GM19372 (cell line): ENCODE measurements around the gene TAS2R60.
"Not testable (repeated sequence)": the region's sequence is repeated elsewhere in the genome, so short reads cannot be mapped to it uniquely, and the experiment has no call there.

ENCODE experiments used
- ATAC-seq: cut with Tn5 transposase; IDR thresholded peaks from one replicate; pipeline ENCODE4 v1.9.1; 2021; ENCODE audit warnings: mild to moderate bottlenecking, low read depth, moderate library complexity; ENCODE audit not compliant: unreplicated experiment

The TAS2R60 gene

GRCh38 chr7:143463556-143463955 lies 20.3 kb downstream of the TAS2R60 start:
- ATAC-seq: no peak

DNA sequence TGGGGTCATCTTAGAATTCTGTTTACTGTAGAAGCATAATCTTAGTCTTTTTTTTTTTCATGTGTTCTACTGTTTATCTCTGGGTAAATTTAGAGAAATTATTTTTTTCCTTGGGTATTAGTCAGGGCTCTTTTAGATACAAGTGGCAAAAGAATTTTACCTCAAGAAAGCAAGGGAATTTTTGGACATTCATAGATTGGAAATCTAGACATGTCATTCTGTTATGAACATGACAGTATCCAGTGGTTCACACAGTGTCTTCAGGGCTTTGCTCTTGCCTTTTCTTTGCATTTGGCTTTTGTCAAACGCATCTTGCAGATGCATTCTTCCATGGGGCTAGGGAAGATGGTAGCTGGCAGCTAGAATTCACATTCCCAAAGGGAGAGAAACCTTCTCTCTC lies 20.7 kb downstream of the TAS2R60 start:
- no peak for ATAC-seq

DNA sequence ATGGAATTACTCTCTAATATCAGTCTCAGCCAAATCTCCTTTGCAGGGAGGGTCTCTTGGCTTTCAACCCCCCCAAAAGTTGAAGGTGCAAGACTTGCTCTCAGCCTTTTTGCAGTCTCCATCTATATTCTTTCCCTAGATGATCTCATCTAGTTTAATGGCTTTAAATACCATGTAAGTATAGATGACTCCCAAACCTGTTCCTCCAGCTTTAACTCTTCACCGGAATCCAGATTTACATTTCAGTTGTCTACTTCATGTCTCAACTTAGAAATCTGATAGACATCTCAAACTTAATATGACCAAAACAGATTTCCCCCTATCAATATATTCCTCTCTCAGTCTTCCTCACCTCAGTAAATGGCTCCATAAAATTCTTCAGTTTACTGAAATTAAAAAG lies 24.5 kb downstream of the TAS2R60 start:
- ATAC-seq: no peak

DNA sequence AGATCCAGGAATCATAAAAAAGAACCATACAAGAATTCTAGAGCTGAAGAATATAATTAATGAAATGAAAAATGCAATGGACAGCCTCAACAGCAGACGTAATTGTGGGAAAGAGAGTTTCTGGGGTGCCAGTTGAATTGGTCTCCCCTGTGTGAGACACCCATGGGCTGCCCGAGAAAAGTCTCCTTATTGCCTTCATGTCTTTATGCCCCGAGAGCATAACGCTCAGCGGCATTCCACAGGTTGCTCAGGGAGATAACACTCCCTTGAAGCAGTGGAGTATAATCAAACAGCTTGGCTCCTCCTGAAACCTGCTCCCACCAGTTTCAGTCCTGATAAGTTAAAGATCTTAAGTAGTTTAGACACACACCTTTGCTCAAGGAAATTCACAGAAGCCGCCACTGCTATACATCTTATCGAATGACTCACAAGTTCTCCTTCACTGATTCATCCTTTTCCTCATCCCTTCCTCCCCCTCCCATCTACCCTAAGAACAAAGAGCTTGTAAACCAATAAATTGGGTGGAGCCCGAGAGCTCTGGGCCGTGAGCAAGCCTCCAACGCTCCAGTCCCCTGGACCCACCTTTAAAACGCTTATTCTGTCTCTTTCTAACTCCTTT lies 28.9 kb downstream of the TAS2R60 start:
- not testable (repeated sequence) for ATAC-seq

- no peak for ATAC-seq
These were observed 34.4 kb downstream of the TAS2R60 start, which contains the start of gene TAS2R41 for GRCh38 chr7:143477501-143478150. Gene TAS2R41 (plus strand): TSS chr7:143477873. CDS start chr7:143477873, 0 bp downstream.

DNA sequence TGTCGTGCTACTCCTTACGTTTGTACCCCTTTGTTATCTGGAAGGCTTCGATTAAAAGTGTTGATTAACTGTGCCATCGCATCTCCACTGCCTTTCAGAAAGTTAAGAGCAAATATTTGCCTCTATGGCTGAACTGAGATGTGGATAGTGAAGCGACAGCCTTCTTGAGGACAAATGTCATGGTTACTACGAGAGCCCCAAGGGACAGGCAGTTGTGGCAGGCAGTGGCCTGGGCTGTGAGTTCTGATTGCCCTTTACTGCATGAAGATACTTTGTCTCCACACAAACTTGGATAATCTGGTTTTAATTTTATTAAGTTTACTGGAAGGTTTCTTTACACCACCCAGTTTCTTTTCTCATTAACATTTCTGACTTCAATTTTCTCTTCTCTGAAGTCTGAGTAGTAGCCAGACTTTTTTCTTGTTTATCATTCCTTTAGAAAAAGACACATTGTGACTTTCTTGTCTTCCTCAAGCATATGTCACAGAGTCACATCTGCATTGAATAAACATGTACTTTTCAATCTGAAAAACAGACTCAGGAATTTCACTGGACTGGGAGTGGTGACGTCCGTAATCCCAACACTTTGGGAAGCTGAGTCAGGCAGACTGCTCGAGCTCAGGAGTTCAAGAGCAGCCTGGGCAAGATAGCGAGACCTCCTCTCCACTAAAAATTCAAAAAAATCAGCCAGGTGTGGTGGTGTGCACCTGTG lies 36.0 kb downstream of the TAS2R60 start:
- ATAC-seq: no peak

DNA sequence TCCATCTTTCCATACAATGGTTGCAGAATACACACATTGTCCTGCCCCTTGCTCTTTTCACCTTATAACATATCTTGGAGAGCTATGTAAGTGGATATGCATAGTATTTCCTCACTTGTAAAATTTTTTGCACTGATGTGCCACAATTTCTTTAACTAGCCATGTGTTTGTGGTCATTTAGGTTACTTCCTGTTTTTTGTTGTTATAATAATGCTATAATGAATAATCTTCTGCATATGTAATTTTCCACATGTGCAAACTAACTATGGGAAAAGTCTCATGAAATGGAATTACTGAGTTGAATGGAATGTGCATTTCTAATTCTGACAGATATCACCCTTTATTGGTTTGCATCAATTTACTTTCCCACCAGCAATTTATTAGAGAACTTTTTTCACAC lies 37.2 kb downstream of the TAS2R60 start:
- ATAC-seq: no peak

DNA sequence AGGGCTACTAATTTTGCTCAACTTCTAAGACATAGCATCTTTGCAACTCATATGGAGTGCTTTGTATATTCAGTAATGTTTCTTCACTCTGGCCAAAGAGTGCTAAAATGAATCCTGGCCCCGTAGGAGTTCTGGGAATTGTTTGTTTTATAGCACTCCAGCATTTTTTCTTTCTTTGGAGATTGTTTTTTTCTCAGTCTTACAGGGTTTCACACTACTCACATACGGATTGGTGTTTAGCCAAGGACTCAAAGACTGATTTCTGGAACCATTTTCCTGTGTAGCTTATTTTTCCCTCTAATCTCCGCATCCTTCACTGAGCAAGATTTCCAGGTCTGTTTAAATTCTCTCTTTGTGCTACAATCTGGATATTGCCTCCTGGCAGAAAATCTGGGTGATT lies 40.9 kb downstream of the TAS2R60 start:
- ATAC-seq: no peak

DNA sequence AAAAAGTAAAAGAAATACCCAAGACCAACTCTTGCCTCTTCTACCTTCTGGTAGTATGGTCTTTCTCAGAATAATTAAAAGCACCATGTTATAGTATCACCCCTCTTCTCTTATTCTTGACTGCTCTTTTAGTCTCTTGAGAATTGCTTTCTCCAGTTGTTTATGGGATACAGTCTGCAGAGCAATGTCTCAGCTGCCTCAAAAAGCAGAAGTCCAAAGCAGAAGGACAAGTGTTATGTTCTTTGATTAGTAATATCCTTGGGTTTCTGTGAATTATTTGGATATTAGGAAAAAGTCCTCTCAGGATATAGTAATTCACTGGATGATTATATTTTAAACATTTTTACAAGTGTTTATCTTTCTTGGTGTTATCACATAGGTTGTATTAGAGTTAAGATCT lies 41.8 kb downstream of the TAS2R60 start:
- ATAC-seq: no peak

DNA sequence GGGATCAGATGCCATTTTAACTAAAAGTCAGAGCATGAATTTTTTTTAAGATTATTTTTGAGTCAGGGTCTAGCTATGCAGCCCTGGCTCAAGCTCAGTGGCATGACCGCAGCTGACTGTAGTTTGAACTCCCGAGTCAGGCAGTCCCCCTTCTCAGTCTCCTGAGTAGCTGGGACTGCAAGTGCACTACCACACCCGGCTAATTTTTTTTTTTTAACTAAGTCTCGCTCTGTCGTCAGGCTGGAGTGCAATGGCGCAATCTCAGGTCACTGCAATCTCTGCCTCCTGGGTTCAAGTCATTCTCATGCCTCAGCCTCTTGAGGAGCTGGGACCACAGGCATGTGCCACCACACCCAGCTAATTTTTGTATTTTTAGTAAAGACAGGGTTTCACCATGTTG lies 42.2 kb downstream of the TAS2R60 start:
- no peak for ATAC-seq

DNA sequence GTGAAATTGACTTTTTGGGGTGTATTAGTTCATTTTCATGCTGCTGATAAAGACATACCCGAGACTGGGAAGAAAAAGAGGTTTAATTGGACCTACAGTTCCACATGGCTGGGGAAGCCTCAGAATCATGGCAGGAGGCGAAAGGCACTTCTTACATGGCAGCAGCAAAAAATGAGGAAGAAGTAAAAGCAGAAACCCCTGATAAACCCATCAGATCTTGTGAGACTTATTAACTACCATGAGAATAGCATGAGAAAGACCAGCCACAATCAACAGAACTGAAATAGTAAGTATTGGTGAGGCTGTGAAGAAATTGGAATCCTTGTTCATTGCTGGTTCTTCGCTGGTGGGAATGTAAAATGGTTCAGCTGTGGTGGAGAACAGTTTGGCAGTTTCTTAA lies 43.0 kb downstream of the TAS2R60 start:
- ATAC-seq: not testable (repeated sequence)

DNA sequence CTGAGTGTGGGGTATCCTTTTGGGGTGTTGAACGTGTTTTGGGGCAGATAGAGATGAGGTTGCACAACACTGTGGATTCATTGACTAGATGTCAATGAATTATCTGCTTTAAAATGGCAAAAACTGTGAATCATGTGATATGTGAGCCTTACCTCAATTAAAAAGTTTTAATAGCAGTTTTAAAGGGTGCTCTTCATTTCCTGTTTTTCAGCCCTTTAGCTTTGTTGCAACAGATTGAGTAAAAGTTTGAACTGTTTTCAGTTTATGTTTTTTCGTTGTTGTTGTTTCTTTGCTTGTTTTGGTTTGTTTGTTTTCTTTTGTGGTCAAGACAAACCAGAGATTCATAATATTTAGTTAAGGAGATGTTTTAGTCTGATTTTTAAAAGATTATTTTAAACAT lies 43.8 kb downstream of the TAS2R60 start:
- ATAC-seq: no peak

DNA sequence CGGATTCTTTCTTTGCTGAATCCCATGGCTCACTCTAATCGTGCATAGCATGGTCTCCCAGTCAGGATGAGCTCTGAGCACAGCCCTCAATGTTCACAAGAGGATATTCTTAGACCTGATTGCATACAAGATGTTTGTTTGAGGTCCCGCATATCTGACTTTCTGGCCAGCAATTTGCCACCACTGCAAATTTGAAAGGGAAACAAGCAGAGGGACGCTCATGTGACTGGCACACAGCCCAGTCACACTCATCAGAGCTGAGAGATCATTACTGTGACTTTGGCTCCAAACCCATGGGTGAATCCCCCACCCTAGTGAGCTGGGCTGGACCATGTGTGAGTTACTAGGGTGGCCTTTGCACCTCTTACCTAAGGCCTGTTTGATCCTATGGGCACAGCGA lies 44.3 kb downstream of the TAS2R60 start:
- peak; percentile 57 for ATAC-seq

DNA sequence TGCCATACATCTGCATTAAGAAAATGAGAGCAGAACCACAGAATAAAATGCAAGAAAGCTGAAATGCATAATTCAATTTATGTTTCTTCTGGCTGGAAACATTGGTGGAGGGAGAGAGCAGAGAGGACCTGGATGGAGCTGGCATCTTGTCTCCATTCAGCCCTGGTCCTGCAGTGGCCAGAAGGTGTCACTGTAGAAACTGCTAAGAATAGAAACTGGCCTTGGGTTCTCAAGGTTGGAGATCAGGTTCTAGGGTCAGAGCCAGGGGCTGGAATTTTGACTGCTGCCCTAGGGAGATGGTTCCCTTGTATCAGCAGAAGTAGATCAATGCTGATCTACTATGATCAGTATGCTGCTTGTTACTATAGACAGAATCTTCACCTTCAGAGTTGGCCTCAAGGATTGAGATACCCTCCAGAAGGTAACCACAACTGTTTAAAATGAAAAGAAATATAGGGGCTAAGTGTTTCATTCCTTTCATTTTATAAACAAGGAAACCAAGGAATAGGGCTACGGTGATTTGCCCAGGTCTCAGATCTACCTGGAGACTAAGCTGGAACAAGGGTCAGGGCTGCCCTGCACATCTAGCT lies 47.6 kb downstream of the TAS2R60 start:
- ATAC-seq: no peak

DNA sequence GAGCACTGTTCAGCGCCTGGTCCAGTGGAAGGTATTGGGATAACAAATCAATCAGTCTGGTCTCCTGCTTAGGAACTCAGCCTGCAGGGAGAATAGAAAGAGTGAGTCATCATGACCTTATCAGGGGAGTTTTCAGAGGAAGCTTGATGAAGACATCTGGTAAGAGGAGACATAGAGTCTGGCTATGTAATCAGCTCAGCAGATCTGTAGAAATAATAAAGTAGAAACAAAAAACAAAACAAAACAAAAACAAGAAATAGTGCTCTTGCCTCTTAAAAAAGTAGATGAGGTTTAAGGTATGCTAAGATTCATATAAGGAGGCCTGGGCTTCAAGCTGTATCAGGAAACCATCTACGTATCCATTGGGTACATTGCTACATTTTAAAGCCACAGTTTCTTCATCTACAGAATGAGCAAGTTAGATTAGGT lies 48.8 kb downstream of the TAS2R60 start:
- no peak for ATAC-seq

DNA sequence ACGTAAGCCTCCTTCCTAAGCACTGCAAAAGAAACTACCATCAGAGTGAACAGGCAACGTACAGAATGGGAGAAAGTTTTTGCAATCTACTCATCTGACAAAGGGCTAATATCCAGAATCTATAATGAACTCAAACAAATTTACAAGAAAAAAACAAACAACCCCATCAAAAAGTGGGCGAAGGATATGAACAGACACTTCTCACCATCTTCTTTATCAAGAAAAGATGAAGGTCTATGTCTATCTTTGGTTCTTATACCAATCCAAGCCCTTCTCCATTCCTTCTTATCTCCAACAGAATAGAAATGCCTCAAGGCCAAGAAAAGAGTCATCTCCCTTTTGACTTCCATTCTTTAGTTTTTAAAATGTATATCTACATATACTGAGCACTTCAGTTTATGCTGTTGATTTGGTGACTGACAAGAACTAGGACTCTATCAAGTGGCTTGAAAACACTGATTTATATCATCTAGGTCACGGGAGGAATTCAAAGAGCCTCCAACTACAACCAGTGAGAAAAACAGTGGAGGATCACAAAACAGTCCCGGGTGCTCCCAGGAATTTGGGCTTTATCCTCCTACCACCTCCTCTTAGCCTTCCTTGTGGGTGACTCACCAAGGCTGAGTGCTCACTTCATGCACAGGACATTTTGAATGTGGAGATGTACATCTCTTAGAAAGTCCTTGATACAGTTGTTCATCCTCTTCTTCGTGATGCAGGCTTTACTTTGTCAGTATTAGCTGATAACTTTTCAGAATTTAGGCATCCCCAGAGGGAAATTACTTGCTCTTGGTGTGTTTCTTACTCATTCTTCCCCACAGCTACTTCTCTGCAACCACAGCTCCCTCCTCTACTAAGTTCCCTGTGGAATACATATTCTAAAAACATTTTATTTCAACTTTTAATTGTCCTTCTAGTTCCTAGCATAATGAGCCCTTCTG lies 49.8 kb downstream of the TAS2R60 start:
- ATAC-seq: no peak

DNA sequence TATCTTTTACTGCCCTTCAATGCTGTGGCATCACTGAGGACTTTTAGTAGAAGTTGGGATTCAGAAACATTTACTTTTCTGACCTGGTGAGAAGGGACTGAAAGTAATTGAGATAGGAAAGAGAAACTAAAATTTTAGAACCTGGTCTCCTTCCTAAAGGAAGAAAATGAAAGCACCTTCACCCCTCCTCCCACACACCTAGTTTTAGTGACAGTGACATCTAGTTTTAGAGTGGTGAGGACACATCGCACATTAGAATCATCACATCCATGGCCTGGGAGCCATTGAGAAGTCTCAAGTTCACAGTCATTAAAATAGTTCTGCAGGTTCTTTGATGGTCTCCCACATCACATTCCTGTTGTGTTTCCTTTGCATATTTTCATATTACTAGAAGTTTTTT lies 50.5 kb downstream of the TAS2R60 start:
- no peak for ATAC-seq
